Stimulated activated CD8-positive, alpha-beta memory T cell treated with anti-CD3 and anti-CD28 coated beads, Interleukin-7, amount 100 ng/mL, for 1 hour (primary cell): ENCODE data around the gene DNAJC5.

Experiments
- DNase-seq, 2 donors: peaks; one replicate each; pipeline ENCODE4 v3.0.0-alpha.2; 2020; ENCODE audit warnings: low read depth in 2 of 2

The DNAJC5 gene

GRCh38 chr20:63980806-63981728 is 86.1 kb downstream of the DNAJC5 start, which contains the start of gene PRPF6:
TSS of gene PRPF6 (plus strand) at chr20:63981132. CDS start at chr20:63981246, 114 bp downstream.
- DNase-seq: peak; percentile 85 to 88

GRCh38 chr20:63982937-63983336 is 88.0 kb downstream of the DNAJC5 start:
- no peak for DNase-seq
